Measurements from ENCODE around the gene PMEPA1.
A peak's percentile ranks its signal among the peaks of the same experiment; 100 is the strongest.

The PMEPA1 gene

GRCh38 chr20:57709823-57710799 is at the start of gene PMEPA1:
Gene PMEPA1, minus strand, starts transcription at chr20:57710015. Its CDS starts 433 bp downstream, at chr20:57709582.
- peak; percentile 19 for DNase-seq

- no peak for DNase-seq
Observed at GRCh38 chr20:57757767-57758166, 48.0 kb upstream of the PMEPA1 start.

- no peak for DNase-seq
Observed at GRCh38 chr20:57756921-57757320, 47.1 kb upstream of the PMEPA1 start.

GRCh38 chr20:57756213-57756612 is 46.4 kb upstream of the PMEPA1 start:
- no peak for DNase-seq

GRCh38 chr20:57755609-57756008 is 45.8 kb upstream of the PMEPA1 start:
- no peak for DNase-seq

- DNase-seq, result no peak
Observed at GRCh38 chr20:57754190-57754589, 44.4 kb upstream of the PMEPA1 start.

- no peak for DNase-seq
Observed at GRCh38 chr20:57753332-57754164, 43.7 kb upstream of the PMEPA1 start.

- no peak for DNase-seq
Observed at GRCh38 chr20:57751411-57751810, 41.6 kb upstream of the PMEPA1 start.

- DNase-seq, result no peak
Observed at GRCh38 chr20:57749869-57750268, 40.1 kb upstream of the PMEPA1 start.

- peak; percentile 47 for DNase-seq
Observed at GRCh38 chr20:57749131-57749690, 39.4 kb upstream of the PMEPA1 start.

GRCh38 chr20:57748601-57749130 is 38.9 kb upstream of the PMEPA1 start:
- peak; percentile 50 for DNase-seq

- no peak for DNase-seq
Observed at GRCh38 chr20:57747861-57748481, 38.2 kb upstream of the PMEPA1 start.

GRCh38 chr20:57746832-57747404 is 37.1 kb upstream of the PMEPA1 start:
- no peak for DNase-seq

GRCh38 chr20:57746201-57746600 is 36.4 kb upstream of the PMEPA1 start:
- DNase-seq, result no peak

GRCh38 chr20:57744206-57744605 is 34.4 kb upstream of the PMEPA1 start:
- DNase-seq, result no peak

GRCh38 chr20:57743450-57744095 is 33.8 kb upstream of the PMEPA1 start:
- no peak for DNase-seq

GRCh38 chr20:57742507-57743181 is 32.8 kb upstream of the PMEPA1 start:
- DNase-seq, result no peak

- DNase-seq, result no peak
Observed at GRCh38 chr20:57738484-57738883, 28.7 kb upstream of the PMEPA1 start.

- DNase-seq, result no peak
Observed at GRCh38 chr20:57738053-57738452, 28.2 kb upstream of the PMEPA1 start.

GRCh38 chr20:57737349-57737748 is 27.5 kb upstream of the PMEPA1 start:
- DNase-seq, result no peak

GRCh38 chr20:57736738-57737347 is 27.0 kb upstream of the PMEPA1 start:
- DNase-seq, result no peak

Measured in GF-D8 (cell line).